ENCODE data around the gene COPS6.

DNA sequence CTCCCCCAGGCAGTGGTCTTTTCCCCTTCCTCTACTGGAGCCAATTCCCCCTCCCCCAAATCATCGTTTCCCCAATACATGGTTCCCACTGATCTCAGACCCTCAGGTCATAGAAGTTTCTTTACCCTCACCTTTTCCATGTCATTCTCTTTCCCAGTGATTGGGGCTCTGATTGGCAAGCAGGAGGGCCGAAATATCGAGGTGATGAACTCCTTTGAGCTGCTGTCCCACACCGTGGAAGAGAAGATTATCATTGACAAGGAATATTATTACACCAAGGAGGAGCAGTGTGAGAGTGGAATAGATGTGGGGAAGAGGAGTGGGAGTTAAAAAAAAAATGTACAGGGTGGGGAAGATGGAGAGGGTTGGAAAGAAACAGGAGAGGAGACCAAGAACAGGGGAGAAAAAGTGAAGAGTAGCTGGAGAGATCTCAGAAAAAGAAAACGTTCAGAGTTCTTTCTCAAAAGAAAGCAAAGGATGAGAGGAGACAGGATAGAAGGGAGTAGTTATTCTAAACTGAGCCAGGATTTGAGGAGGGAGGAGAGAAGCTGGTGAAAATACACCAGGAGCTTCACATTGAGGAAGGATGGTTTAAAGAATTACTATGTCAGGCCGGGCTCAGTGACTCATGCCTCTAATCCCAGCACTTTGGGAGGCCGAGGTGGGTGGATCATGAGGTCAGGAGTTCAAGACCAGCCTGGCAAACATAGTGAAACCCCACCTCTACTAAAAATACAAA lies 858 bp downstream of the COPS6 start:
- TF ChIP-seq, protein P1, sequence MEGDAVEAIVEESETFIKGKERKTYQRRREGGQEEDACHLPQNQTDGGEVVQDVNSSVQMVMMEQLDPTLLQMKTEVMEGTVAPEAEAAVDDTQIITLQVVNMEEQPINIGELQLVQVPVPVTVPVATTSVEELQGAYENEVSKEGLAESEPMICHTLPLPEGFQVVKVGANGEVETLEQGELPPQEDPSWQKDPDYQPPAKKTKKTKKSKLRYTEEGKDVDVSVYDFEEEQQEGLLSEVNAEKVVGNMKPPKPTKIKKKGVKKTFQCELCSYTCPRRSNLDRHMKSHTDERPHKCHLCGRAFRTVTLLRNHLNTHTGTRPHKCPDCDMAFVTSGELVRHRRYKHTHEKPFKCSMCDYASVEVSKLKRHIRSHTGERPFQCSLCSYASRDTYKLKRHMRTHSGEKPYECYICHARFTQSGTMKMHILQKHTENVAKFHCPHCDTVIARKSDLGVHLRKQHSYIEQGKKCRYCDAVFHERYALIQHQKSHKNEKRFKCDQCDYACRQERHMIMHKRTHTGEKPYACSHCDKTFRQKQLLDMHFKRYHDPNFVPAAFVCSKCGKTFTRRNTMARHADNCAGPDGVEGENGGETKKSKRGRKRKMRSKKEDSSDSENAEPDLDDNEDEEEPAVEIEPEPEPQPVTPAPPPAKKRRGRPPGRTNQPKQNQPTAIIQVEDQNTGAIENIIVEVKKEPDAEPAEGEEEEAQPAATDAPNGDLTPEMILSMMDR (IDR thresholded peaks at IDR 0.05; ENCODE audit: low read length), result no peak
- no peak for TF ChIP-seq EZH2 (optimal IDR thresholded peaks at IDR 0.05; ENCODE audit: low read depth, low read length)

Data from MM.1S (cell line).